Measurements from ENCODE around the gene ADPRH.
"Not testable (repeated sequence)": the region's sequence is repeated elsewhere in the genome, so short reads cannot be mapped to it uniquely, and the experiment has no call there.

The ADPRH gene

GRCh38 chr3:119579366-119580066 lies at the start of gene ADPRH:
Gene ADPRH (plus strand): TSS chr3:119579492. CDS start chr3:119582170, 2,678 bp downstream.
- DNase-seq = peak; percentile 93

- no peak for DNase-seq
These were observed 49.4 kb upstream of the ADPRH start for GRCh38 chr3:119529883-119530282.

GRCh38 chr3:119530456-119530855 lies 48.8 kb upstream of the ADPRH start:
- DNase-seq = no peak

GRCh38 chr3:119531151-119531550 lies 48.1 kb upstream of the ADPRH start:
- no peak for DNase-seq

GRCh38 chr3:119534296-119534695 lies 45.0 kb upstream of the ADPRH start:
- no peak for DNase-seq

GRCh38 chr3:119536757-119537156 lies 42.5 kb upstream of the ADPRH start:
- no peak for DNase-seq

GRCh38 chr3:119538772-119539171 lies 40.5 kb upstream of the ADPRH start:
- no peak for DNase-seq

- DNase-seq = no peak
These were observed 37.7 kb upstream of the ADPRH start for GRCh38 chr3:119541547-119541946.

GRCh38 chr3:119542168-119542767 lies 37.0 kb upstream of the ADPRH start:
- no peak for DNase-seq

GRCh38 chr3:119543147-119543546 lies 36.1 kb upstream of the ADPRH start:
- DNase-seq = no peak

- DNase-seq = no peak
These were observed 32.1 kb upstream of the ADPRH start for GRCh38 chr3:119547227-119547626.

GRCh38 chr3:119548341-119548740 lies 31.0 kb upstream of the ADPRH start:
- no peak for DNase-seq

GRCh38 chr3:119550192-119550910 lies 28.9 kb upstream of the ADPRH start:
- no peak for DNase-seq

- DNase-seq = no peak
These were observed 27.7 kb upstream of the ADPRH start for GRCh38 chr3:119551598-119551997.

- not testable (repeated sequence) for DNase-seq
These were observed 26.4 kb upstream of the ADPRH start for GRCh38 chr3:119552928-119553327.

GRCh38 chr3:119553823-119554415 lies 25.4 kb upstream of the ADPRH start:
- DNase-seq = no peak

GRCh38 chr3:119555309-119555735 lies 24.0 kb upstream of the ADPRH start:
- no peak for DNase-seq

- DNase-seq = no peak
These were observed 23.4 kb upstream of the ADPRH start for GRCh38 chr3:119555929-119556328.

GRCh38 chr3:119557192-119557876 lies 22.0 kb upstream of the ADPRH start:
- DNase-seq = no peak

- no peak for DNase-seq
These were observed 21.4 kb upstream of the ADPRH start for GRCh38 chr3:119557877-119558269.

GRCh38 chr3:119558626-119559317 lies 20.5 kb upstream of the ADPRH start:
- no peak for DNase-seq

- DNase-seq = no peak
These were observed 19.8 kb upstream of the ADPRH start, which contains the start of gene CD80 for GRCh38 chr3:119559441-119559963. Gene CD80 (minus strand): TSS chr3:119559614. CDS start chr3:119557728, 1,886 bp downstream.

Data from eye (tissue), 1 donor.